GM12878 (cell line): Measurements from ENCODE around the gene CSPG5.

Source experiments
- ETV6 ChIP-seq, 2 experiments: fragments of 450-650 bp in 1 of 2; IDR thresholded peaks in 1 of 2; conservative IDR thresholded peaks in 1 of 2; 2 replicates each; pipeline ENCODE4 v1.6.1; 2014; ENCODE audit warnings: antibody characterized with exemption in 1 of 2, borderline replicate concordance in 1 of 2, low read depth in 1 of 2, mild to moderate bottlenecking in 1 of 2, moderate library complexity in 1 of 2
- NR2C1 ChIP-seq: fragments of 450-650 bp; IDR thresholded peaks from 2 replicates; pipeline ENCODE4 v1.6.1; 2017; ENCODE audit warnings: antibody characterized with exemption, mild to moderate bottlenecking, moderate library complexity
- POLR2A ChIP-seq: IDR thresholded peaks from 2 replicates; pipeline ENCODE4 v1.6.1; 2011; ENCODE audit warnings: low read depth, mild to moderate bottlenecking, low read length
- RCOR1 ChIP-seq: conservative IDR thresholded peaks from 2 replicates; pipeline ENCODE4 v1.6.1; 2012; ENCODE audit warnings: low read depth, low read length, improper control_type of control experiment
- TF ChIP-seq, protein P1 (sequence below), 3 experiments: IDR thresholded peaks in 2 of 3; conservative IDR thresholded peaks in 1 of 3; 2 replicates each; pipeline ENCODE4 v1.5.1; 2011; ENCODE audit warnings: low read depth in 3 of 3, low read length in 3 of 3, mild to moderate bottlenecking in 3 of 3, control low read depth in 2 of 3, moderate library complexity in 2 of 3, inconsistent platforms in 1 of 3, mixed read lengths in 1 of 3; ENCODE audit not compliant: control insufficient read depth in 2 of 3, insufficient read depth in 1 of 3; ENCODE audit errors: extremely low read depth in 1 of 3
- TF ChIP-seq, protein P2 (sequence below): IDR thresholded peaks from 2 replicates; pipeline ENCODE4 v1.6.1; 2012; ENCODE audit warnings: low read depth, low read length, improper control_type of control experiment
- TF ChIP-seq, protein P3 (sequence below): IDR thresholded peaks from 2 replicates; pipeline ENCODE4 v1.6.1; 2012; ENCODE audit warnings: low read length, inconsistent platforms

DNA sequence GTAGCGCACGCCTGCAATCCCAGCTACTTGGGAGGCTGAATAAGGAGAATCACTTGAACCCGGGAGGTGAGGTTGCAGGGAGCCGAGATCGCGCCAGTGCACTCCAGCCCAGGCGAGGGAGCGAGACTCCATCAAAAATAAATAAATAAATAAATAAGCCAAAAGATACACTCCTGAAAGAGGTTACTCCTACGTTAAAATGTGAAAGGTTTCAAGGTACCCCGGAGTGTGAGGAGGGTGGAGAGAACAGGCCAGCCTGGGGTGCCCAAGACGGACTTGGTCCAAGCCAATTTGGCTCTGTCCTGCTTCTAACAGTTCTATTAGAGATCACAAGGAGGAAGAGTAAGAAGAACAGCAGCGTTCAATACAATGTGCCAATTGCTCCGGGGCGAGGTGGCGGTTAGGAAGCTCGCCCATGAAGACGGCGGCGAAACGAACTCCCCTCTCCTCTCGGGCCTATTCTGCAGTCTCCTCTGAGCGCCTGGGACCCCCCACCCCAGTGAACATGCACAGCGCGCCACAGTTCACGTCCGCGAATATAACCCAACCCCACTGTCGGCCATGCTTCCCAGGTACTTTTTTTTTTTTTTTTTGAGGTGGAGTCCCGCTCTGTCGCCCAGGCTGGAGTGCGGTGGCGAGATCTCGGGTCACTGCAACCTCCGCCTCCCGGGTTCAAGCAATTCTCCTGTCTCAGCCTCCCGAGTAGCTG lies 66.1 kb downstream of the CSPG5 start:
- TF ChIP-seq RCOR1 = no peak
- TF ChIP-seq, protein P1, sequence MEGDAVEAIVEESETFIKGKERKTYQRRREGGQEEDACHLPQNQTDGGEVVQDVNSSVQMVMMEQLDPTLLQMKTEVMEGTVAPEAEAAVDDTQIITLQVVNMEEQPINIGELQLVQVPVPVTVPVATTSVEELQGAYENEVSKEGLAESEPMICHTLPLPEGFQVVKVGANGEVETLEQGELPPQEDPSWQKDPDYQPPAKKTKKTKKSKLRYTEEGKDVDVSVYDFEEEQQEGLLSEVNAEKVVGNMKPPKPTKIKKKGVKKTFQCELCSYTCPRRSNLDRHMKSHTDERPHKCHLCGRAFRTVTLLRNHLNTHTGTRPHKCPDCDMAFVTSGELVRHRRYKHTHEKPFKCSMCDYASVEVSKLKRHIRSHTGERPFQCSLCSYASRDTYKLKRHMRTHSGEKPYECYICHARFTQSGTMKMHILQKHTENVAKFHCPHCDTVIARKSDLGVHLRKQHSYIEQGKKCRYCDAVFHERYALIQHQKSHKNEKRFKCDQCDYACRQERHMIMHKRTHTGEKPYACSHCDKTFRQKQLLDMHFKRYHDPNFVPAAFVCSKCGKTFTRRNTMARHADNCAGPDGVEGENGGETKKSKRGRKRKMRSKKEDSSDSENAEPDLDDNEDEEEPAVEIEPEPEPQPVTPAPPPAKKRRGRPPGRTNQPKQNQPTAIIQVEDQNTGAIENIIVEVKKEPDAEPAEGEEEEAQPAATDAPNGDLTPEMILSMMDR (IDR thresholded peaks at IDR 0.05 in 2 of 3, conservative IDR thresholded peaks at IDR 0.05 in 1 of 3; ENCODE audit: control insufficient read depth in 2 of 3, extremely low read depth in 1 of 3, insufficient read depth in 1 of 3, low read depth in 3 of 3, low read length in 3 of 3) = no peak
- TF ChIP-seq, protein P2, sequence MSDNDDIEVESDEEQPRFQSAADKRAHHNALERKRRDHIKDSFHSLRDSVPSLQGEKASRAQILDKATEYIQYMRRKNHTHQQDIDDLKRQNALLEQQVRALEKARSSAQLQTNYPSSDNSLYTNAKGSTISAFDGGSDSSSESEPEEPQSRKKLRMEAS = no peak
- TF ChIP-seq, protein P3, sequence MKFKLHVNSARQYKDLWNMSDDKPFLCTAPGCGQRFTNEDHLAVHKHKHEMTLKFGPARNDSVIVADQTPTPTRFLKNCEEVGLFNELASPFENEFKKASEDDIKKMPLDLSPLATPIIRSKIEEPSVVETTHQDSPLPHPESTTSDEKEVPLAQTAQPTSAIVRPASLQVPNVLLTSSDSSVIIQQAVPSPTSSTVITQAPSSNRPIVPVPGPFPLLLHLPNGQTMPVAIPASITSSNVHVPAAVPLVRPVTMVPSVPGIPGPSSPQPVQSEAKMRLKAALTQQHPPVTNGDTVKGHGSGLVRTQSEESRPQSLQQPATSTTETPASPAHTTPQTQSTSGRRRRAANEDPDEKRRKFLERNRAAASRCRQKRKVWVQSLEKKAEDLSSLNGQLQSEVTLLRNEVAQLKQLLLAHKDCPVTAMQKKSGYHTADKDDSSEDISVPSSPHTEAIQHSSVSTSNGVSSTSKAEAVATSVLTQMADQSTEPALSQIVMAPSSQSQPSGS = no peak
- no peak for TF ChIP-seq ETV6 (conservative IDR thresholded peaks at IDR 0.05 in 1 of 2, IDR thresholded peaks at IDR 0.05 in 1 of 2; ENCODE audit: borderline replicate concordance in 1 of 2, low read depth in 1 of 2)
- no peak for TF ChIP-seq NR2C1
- no peak for TF ChIP-seq POLR2A
